ENCODE data around the gene RTEL1. TPM values are rescaled to one million over a fixed set of nuclear protein-coding genes. Genes with fewer than 3 reads are reported as not detected.

RTEL1 gene
- total RNA-seq, 1 experiment from 2014 or later = 58.0 TPM

- peaks cover 7 to 10% of the 10 kb centered on the region in 2 experiments for H3K4me1 ChIP-seq (ENCODE audit: control insufficient read depth in 1 of 2, insufficient read depth in 2 of 2, low read length in 2 of 2)
- no peak for TF ChIP-seq SRF (IDR thresholded peaks at IDR 0.05; ENCODE audit: low read depth)
- TF ChIP-seq CEBPB (IDR thresholded peaks at IDR 0.05; ENCODE audit: low read depth) = no peak
- TF ChIP-seq YY1 (IDR thresholded peaks at IDR 0.05; ENCODE audit: extremely low read depth, insufficient replicate concordance, low read depth, low read length) = no peak
- no peak for TF ChIP-seq SP1 (IDR thresholded peaks at IDR 0.05; ENCODE audit: low read depth)
- no peak for TF ChIP-seq RAD21 (IDR thresholded peaks at IDR 0.05; ENCODE audit: low read depth)
- TF ChIP-seq ZNF274 (IDR thresholded peaks at IDR 0.05; ENCODE audit: low read depth, low read length) = no peak
- TF ChIP-seq REST (IDR thresholded peaks at IDR 0.05; ENCODE audit: low read depth) = no peak
- TF ChIP-seq ZFX (IDR thresholded peaks at IDR 0.05) = no peak
- TF ChIP-seq EZH2phosphoT487 (IDR thresholded peaks at IDR 0.05; ENCODE audit: borderline replicate concordance) = no peak
- no peak for TF ChIP-seq ATF3 (IDR thresholded peaks at IDR 0.05)
- no peak for TF ChIP-seq CBX3 (IDR thresholded peaks at IDR 0.05; ENCODE audit: low read depth)
- no peak for TF ChIP-seq JUND (IDR thresholded peaks at IDR 0.05)
- TF ChIP-seq POLR2A (IDR thresholded peaks at IDR 0.05; ENCODE audit: borderline replicate concordance, extremely low read depth, insufficient read depth, insufficient read length) = no peak
- no peak for TF ChIP-seq SIN3A (IDR thresholded peaks at IDR 0.05; ENCODE audit: low read depth)
- no peak for TF ChIP-seq POLR2AphosphoS5 (IDR thresholded peaks at IDR 0.05; ENCODE audit: low read depth, low read length)
- TF ChIP-seq ELF1 (IDR thresholded peaks at IDR 0.05; ENCODE audit: borderline replicate concordance, low read depth) = no peak
- TF ChIP-seq FOSL1 (IDR thresholded peaks at IDR 0.05; ENCODE audit: low read depth) = no peak
- TF ChIP-seq TCF7L2 (IDR thresholded peaks at IDR 0.05; ENCODE audit: borderline replicate concordance, extremely low read depth, insufficient read depth, insufficient read length) = no peak
- TF ChIP-seq ZBTB33 (IDR thresholded peaks at IDR 0.05; ENCODE audit: extremely low read depth, insufficient replicate concordance, low read length) = no peak
- H2AFZ ChIP-seq (ENCODE audit: low read depth, low read length, poor library complexity, severe bottlenecking) = no peak overlapping the region
- no peak for DNase-seq (ENCODE audit: low read depth, low spot score)
- peaks cover 17 to 41% of the 10 kb centered on the region in 2 experiments for H3K36me3 ChIP-seq (ENCODE audit: control insufficient read depth in 1 of 2, insufficient read depth in 2 of 2, low read length in 2 of 2)
- ChIA-PET POLR2A (no interaction called here), RAD21 (ENCODE audit: low non-redundant PET in 1 of 2, low total read pairs in 2 of 2, uncharacterized antibody in 2 of 2, unreplicated experiment in 2 of 2) (no interaction called here), CTCF (no interaction called here)
- H4K20me1 ChIP-seq (ENCODE audit: insufficient read depth) = no peaks in the 10 kb centered on the region
- no peaks in the 10 kb centered on the region for H3K27me3 ChIP-seq (ENCODE audit: insufficient read depth, low read length)
- H3K9ac ChIP-seq (ENCODE audit: low read length) = no peak overlapping the region
- H3K4me3 ChIP-seq (replicated peaks in 1 of 2; ENCODE audit: low read depth in 1 of 2, low read length in 2 of 2) = no peak overlapping the region
- no peaks in the 10 kb centered on the region for H3K9me3 ChIP-seq (ENCODE audit: control insufficient read depth in 1 of 2, insufficient read depth in 1 of 2, low read depth in 1 of 2, low read length in 2 of 2)
- H3K79me2 ChIP-seq (ENCODE audit: insufficient read depth, low read length) = peaks cover 60% of the 10 kb centered on the region
- intact Hi-C loops (cut with micrococcal nuclease) = no loop called here
- no peak for ATAC-seq
- no peak overlapping the region for H3K27ac ChIP-seq (ENCODE audit: low read depth, low read length)
- BruUV-seq (replicated peaks) = no TSS peak
- H3K4me2 ChIP-seq (ENCODE audit: low read length) = no peak overlapping the region
- H3K9me2 ChIP-seq (ENCODE audit: insufficient read depth) = no peaks in the 10 kb centered on the region
These were observed 5.4 kb downstream of the RTEL1 start for GRCh38 chr20:63663332-63664066.

Measured in HCT116 (cell line).